ENCODE results near the gene MMAB.

MMAB gene

GRCh38 chr12:109542014-109542413, 31.3 kb downstream of the MMAB start:
- in situ Hi-C loops (cut with HindIII; ENCODE audit: low sequenced_read_pairs), result loop anchor here (25.0 kb wide), 1 partner anchor 245 kb away; no protein-coding TSS in a partner anchor
- TF ChIP-seq, protein P1, sequence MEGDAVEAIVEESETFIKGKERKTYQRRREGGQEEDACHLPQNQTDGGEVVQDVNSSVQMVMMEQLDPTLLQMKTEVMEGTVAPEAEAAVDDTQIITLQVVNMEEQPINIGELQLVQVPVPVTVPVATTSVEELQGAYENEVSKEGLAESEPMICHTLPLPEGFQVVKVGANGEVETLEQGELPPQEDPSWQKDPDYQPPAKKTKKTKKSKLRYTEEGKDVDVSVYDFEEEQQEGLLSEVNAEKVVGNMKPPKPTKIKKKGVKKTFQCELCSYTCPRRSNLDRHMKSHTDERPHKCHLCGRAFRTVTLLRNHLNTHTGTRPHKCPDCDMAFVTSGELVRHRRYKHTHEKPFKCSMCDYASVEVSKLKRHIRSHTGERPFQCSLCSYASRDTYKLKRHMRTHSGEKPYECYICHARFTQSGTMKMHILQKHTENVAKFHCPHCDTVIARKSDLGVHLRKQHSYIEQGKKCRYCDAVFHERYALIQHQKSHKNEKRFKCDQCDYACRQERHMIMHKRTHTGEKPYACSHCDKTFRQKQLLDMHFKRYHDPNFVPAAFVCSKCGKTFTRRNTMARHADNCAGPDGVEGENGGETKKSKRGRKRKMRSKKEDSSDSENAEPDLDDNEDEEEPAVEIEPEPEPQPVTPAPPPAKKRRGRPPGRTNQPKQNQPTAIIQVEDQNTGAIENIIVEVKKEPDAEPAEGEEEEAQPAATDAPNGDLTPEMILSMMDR (IDR thresholded peaks at IDR 0.05; ENCODE audit: low read depth, low read length, missing control alignments), result no peak
- H3K4me3 ChIP-seq (ENCODE audit: low read depth, low read length), result no peak overlapping the region
- no peak for DNase-seq (ENCODE audit: low read depth)

DNA sequence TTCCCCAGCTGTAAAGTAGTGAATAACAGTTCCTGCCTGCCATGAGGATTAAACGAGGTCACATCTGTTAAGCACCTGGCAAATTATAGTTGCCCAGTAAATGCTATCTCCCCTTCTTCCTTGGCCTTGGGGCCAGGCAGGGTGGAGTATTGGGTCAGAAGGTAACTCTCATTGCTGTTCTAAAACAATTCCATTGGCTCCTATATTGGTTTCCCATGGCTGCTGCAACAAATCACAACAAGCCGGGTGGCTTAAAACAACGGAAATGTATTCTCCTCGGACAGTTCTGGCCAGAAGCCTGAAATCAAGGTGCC, 31.9 kb downstream of the MMAB start:
- DNase-seq (ENCODE audit: low read depth), result no peak
- TF ChIP-seq, protein P1 (IDR thresholded peaks at IDR 0.05; ENCODE audit: low read depth, low read length, missing control alignments), result no peak
- in situ Hi-C loops (cut with HindIII; ENCODE audit: low sequenced_read_pairs), result loop anchor here (25.0 kb wide), 1 partner anchor 246 kb away; no protein-coding TSS in a partner anchor
- H3K4me3 ChIP-seq (ENCODE audit: low read depth, low read length), result no peak overlapping the region

DNA sequence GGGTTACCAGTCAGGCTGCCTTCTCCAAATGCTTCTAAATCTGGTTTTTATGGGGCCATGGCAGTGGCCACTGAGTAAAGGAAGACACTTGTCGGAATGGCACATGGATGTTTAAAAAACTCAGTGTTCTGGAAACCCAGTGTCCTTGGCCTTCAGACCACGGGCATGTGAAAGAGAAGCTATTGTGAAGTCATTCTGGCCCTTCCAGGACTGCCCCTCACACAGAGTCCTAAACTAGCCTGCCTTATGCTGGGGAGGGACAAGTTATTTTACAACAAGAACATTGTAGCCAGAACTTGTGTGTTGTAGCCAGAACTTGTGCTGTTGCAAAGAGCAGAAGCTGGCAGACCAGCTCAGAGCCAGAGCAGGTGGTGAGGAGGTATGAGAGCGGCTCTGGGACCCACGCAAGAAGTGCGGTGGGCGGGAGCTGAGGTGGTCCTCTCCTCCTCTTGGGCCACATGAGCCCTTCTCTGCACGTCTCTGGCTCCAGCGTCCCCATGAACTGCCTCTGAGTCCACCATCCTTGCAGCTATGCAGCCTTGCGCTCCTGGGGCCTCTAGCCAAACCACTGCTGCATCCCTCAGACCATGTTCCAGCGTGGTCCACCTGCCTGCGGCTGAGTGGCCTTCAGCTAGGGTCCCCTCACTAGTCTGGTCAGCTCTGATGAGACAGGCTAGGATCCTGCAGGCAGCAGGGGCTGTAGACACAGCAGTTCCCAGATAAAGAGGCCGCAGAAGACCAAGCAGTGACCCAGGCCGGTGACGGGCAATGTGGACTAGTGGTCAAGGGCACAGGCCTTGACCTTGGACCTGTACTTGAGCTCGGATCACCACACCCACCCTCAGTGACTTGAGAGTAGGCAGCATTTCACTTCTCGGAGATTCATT, 32.5 kb downstream of the MMAB start:
- TF ChIP-seq, protein P1 (IDR thresholded peaks at IDR 0.05; ENCODE audit: low read depth, low read length, missing control alignments), result no peak
- DNase-seq (ENCODE audit: low read depth), result no peak
- H3K4me3 ChIP-seq (ENCODE audit: low read depth, low read length), result no peak overlapping the region
- in situ Hi-C loops (cut with HindIII; ENCODE audit: low sequenced_read_pairs), result loop anchor here (25.0 kb wide), 1 partner anchor 247 kb away; no protein-coding TSS in a partner anchor

DNA sequence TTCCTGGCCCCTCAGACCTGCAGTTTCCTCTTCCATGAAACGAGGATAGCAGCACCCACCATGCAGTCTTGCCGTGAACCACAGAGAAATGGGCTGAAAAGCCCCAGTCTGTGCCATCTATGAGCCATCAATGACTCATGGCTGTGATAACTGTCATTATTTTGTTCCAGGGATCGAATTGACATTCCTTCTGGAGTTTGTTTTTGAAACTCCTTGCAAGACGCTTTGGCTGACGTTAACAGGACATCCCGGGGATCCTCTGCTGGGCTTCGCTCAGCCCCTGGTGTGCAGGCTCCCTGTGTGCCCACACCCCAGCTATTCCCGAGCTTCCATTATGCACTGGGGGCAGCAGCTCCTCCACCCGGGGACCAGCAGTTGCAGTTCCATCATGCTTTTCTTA, 33.8 kb downstream of the MMAB start:
- in situ Hi-C loops (cut with HindIII; ENCODE audit: low sequenced_read_pairs), result loop anchor here (25.0 kb wide), 1 partner anchor 248 kb away; no protein-coding TSS in a partner anchor
- DNase-seq (ENCODE audit: low read depth), result no peak
- TF ChIP-seq, protein P1 (IDR thresholded peaks at IDR 0.05; ENCODE audit: low read depth, low read length, missing control alignments), result no peak
- H3K4me3 ChIP-seq (ENCODE audit: low read depth, low read length), result no peak overlapping the region

GRCh38 chr12:109538191-109538863, 35.0 kb downstream of the MMAB start:
- in situ Hi-C loops (cut with HindIII; ENCODE audit: low sequenced_read_pairs), result loop anchor here (25.0 kb wide), 1 partner anchor 249 kb away; no protein-coding TSS in a partner anchor
- no peak for DNase-seq (ENCODE audit: low read depth)

DNA sequence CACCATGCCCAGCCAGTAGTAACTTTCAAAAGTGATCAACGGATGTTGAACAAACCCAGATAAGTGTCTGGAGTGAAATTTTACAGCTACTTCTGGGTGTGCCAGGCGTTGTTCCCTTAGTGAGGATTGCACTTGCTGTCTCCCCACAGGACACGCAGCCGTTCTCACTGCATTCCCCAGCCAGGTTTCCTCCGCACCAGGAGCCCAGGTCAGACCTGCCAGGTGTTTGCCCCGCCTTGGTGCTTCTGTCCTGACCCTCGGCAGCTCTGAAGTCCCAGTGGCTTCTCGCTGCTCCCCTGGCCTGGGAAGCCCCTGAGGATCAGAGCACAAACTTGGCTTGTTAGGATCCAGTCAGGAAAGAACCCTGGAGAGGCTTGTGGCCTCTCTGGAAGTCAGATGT, 36.2 kb downstream of the MMAB start:
- H3K4me3 ChIP-seq (ENCODE audit: low read depth, low read length), result no peak overlapping the region
- no peak for DNase-seq (ENCODE audit: low read depth)
- TF ChIP-seq, protein P1 (IDR thresholded peaks at IDR 0.05; ENCODE audit: low read depth, low read length, missing control alignments), result no peak
- in situ Hi-C loops (cut with HindIII; ENCODE audit: low sequenced_read_pairs), result loop anchor here (25.0 kb wide), 1 partner anchor 250 kb away; no protein-coding TSS in a partner anchor

More at GRCh38 chr12:109538191-109538863, 35.0 kb downstream of the MMAB start:
- H3K4me3 ChIP-seq (ENCODE audit: low read depth, low read length), result no peak overlapping the region
- TF ChIP-seq, protein P1 (IDR thresholded peaks at IDR 0.05; ENCODE audit: low read depth, low read length, missing control alignments), result no peak
